Astrocyte of the spinal cord (primary cell): Measurements from ENCODE around the gene TTBK2.

ENCODE experiments used
- DNase-seq: peaks from one replicate; pipeline ENCODE4 v3.0.0; 2011; ENCODE audit warnings: low read depth, low spot score
- H3K4me3 ChIP-seq: 2 replicates; pipeline ENCODE4 v1.5.1; 2011; ENCODE audit warnings: low read depth, mild to moderate bottlenecking, low read length, moderate library complexity
- in situ Hi-C: cut with HindIII; loops from 2 replicates; pipeline ENCODE4 v1.10.0; 2017; ENCODE audit warnings: low sequenced_read_pairs
- TF ChIP-seq, protein P1 (sequence below): IDR thresholded peaks from 2 replicates; pipeline ENCODE4 v1.5.1; 2012; ENCODE audit warnings: low read depth, mild to moderate bottlenecking, low read length, inconsistent platforms

Gene TTBK2

GRCh38 chr15:42832576-42832975 lies 88.0 kb downstream of the TTBK2 start:
- TF ChIP-seq, protein P1, sequence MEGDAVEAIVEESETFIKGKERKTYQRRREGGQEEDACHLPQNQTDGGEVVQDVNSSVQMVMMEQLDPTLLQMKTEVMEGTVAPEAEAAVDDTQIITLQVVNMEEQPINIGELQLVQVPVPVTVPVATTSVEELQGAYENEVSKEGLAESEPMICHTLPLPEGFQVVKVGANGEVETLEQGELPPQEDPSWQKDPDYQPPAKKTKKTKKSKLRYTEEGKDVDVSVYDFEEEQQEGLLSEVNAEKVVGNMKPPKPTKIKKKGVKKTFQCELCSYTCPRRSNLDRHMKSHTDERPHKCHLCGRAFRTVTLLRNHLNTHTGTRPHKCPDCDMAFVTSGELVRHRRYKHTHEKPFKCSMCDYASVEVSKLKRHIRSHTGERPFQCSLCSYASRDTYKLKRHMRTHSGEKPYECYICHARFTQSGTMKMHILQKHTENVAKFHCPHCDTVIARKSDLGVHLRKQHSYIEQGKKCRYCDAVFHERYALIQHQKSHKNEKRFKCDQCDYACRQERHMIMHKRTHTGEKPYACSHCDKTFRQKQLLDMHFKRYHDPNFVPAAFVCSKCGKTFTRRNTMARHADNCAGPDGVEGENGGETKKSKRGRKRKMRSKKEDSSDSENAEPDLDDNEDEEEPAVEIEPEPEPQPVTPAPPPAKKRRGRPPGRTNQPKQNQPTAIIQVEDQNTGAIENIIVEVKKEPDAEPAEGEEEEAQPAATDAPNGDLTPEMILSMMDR: no peak
- DNase-seq: peak; percentile 64
- in situ Hi-C loops: no loop called here
- no peak overlapping the region for H3K4me3 ChIP-seq

GRCh38 chr15:42826251-42826890 lies 94.2 kb downstream of the TTBK2 start:
- in situ Hi-C loops: no loop called here
- DNase-seq: no peak
- no peak overlapping the region for H3K4me3 ChIP-seq
- TF ChIP-seq, protein P1: no peak

DNA sequence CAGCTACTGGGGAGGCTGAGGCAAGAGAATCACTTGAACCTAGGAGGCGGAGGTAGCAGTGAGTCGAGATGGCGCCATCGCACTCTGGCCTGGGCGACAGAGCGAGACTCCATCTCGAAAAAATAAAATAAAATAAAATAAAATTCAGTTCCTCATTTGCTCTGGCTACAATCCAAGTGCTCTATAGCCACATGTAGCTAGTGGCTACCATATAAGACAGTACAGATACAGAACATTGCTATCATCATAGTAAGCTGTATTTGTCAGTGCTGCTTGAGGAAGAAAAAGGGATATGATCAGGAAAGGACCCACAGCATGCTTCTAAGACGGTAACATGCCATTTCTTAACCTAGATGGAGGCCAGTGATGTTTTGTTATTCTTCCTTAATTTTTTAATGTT lies 95.0 kb downstream of the TTBK2 start:
- in situ Hi-C loops: no loop called here

DNA sequence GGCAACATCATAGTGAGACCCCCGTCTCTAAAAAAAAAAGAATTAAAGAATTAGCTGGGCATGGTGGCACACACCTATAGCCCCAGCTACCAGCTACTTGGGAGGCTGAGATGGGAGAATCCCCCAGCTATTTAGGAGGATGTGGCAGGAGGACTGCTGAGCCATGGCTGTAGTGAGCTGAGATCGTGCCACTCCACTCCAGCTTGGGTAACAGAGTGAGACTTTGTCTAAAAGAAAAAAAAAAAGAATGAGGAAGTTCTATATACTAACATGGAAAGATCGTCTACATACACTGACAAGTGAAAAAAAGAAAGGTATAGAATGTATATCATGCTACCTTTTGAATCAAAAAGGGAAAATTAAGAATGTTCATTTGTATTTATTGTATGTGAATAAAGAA lies 99.8 kb downstream of the TTBK2 start:
- TF ChIP-seq, protein P1: no peak
- in situ Hi-C loops: no loop called here
- no peak overlapping the region for H3K4me3 ChIP-seq
- DNase-seq: no peak

More for the DNA sequence above, 95.0 kb downstream of the TTBK2 start:
- TF ChIP-seq, protein P1: no peak
- no peak for DNase-seq
- H3K4me3 ChIP-seq: no peak overlapping the region

- in situ Hi-C loops: no loop called here
- TF ChIP-seq, protein P1: no peak
- no peak for DNase-seq
- H3K4me3 ChIP-seq: no peak overlapping the region
These were observed 100.8 kb downstream of the TTBK2 start for GRCh38 chr15:42819786-42820185.

DNA sequence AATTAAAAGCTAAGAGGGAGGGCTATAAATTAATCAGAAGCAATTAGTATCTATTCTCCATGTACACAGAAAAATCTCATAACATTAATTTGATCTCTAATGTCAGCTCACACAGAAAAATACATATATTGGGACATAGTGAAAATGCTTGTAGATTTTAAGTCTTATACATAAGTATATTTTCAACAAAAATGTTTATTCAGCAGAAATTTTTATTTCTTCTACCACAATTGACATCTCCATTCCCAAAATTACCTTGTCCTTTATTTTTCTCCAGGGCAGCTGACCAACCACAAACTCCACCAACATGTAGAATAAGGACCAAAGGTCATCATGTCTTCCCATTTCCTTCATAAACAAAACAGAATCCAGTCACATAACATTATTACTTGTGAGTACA lies 109.1 kb downstream of the TTBK2 start:
- no peak overlapping the region for H3K4me3 ChIP-seq
- TF ChIP-seq, protein P1: no peak
- in situ Hi-C loops: no loop called here
- DNase-seq: no peak

- in situ Hi-C loops: no loop called here
- no peak overlapping the region for H3K4me3 ChIP-seq
- TF ChIP-seq, protein P1: no peak
- no peak for DNase-seq
These were observed 111.7 kb downstream of the TTBK2 start for GRCh38 chr15:42808913-42809312.
